T47D (cell line): Measurements from ENCODE around the gene MED8.

Source experiments
- DNase-seq, 2 experiments: peaks; one replicate each; pipeline versions ENCODE4 v3.0.0 to v3.0.0-alpha.2; 2011 to 2012; ENCODE audit warnings: low read depth in 1 of 2, low spot score in 1 of 2
- JUND ChIP-seq: IDR thresholded peaks from 2 replicates; pipeline ENCODE4 v1.6.1; 2012; ENCODE audit warnings: low read depth
- in situ Hi-C: cut with HindIII; loops from 2 replicates; pipeline ENCODE4 v1.10.0; 2016; ENCODE audit warnings: low sequenced_read_pairs, low pct_unique_long_range_greater_than_20kb

MED8 gene

DNA sequence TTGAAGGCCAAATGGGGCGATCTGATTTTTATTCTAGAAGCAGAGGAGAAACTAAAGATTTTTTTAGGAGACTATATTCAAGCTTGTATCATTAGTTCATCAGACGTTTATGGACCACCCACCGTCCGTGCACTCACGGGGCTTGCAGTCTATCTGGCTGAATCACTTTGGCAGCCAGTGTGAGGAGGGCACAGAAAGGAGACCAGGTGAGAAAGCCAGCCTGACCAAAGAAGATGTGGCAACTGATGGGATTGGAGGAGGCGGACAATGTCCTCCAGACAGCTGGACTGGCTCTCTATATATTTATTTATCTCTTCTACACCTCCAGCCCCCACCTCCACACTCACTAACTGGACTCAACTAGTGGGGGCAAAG lies 21.0 kb downstream of the MED8 start:
- TF ChIP-seq JUND, result no peak
- in situ Hi-C loops, result no loop called here
- no peak for DNase-seq

GRCh38 chr1:43367904-43368645 lies 21.5 kb downstream of the MED8 start, which contains the start of gene ELOVL1:
Gene ELOVL1 (minus strand): TSS chr1:43368011. CDS start chr1:43365609, 2,402 bp downstream.
- in situ Hi-C loops, result no loop called here
- no peak for TF ChIP-seq JUND
- peak; percentile 65 to 91 for DNase-seq

- in situ Hi-C loops, result no loop called here
- peak; percentile 21 to 81 for DNase-seq
- no peak for TF ChIP-seq JUND
These were observed 22.3 kb downstream of the MED8 start for GRCh38 chr1:43367026-43367903.

DNA sequence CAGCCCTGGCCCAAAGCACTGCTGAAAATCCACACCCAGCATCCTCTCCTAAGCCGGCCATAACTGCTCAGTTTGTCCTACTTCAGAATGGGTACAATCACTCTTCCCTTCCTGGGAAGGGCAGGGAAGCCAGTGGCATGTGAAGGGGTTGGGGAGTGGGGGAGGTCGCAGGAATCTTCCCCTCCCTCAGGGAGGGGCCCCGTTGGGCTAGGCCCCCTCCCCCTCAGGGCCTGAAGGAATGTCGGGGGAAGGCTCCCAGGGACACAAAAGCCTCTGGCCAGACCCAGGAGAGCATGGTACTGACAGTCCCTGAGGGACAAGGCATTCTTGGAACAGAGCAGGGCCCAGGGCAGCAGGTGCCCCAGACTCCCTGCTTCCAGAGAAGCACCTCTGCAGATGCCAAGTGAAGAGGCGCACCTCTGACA lies 23.0 kb downstream of the MED8 start:
- TF ChIP-seq JUND, result no peak
- peak in 1 of 2 experiments; percentile 32 for DNase-seq
- in situ Hi-C loops, result no loop called here

DNA sequence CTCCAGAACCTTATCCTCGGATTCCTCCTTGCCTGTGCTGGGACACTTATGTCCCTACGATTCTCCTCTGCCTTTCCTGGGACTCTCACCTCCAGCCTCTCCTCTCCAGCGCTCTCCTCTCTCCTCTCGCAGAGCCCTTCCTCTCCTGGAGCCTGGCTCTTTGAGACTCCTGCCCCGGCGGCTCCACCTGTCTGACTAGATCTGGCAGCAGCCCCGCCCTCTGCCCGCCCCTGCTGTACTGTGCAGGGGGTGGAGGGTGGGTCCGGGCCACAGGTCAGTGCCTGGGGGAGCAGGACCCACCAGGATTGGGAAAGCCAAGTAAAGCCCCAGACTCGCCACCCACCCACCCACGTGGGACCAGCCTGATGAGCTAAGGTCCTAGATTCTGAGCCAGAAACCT lies 23.4 kb downstream of the MED8 start:
- in situ Hi-C loops, result no loop called here
- DNase-seq, result peak; percentile 47 to 84
- TF ChIP-seq JUND, result no peak

DNA sequence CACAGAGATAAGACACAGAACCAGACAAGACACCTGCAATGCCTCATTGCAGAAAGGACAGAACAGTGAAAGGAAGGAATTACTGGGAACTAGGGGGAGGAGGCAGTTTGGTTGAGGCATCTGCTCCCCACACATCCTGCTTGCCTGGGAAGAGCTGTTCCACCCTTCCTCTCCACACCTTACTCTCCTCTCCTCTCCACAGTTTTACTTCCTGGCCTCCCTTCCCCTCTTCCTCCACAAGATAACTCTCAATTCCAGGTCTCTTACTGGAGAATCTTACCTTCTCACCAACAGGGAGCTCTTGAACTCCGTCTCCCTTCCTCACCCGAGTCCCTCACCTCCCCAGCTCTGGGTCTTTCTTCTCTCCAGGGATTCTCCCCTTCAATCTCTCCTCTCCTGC lies 23.9 kb downstream of the MED8 start:
- no peak for TF ChIP-seq JUND
- in situ Hi-C loops, result no loop called here
- DNase-seq, result no peak

GRCh38 chr1:43363935-43364525 lies 25.6 kb downstream of the MED8 start:
- no peak for TF ChIP-seq JUND
- no peak for DNase-seq
- in situ Hi-C loops, result no loop called here

GRCh38 chr1:43363283-43363934 lies 26.2 kb downstream of the MED8 start:
- in situ Hi-C loops, result no loop called here
- peak in 1 of 2 experiments; percentile 31 for DNase-seq
- TF ChIP-seq JUND, result no peak

GRCh38 chr1:43360616-43361015 lies 29.0 kb downstream of the MED8 start:
- TF ChIP-seq JUND, result no peak
- in situ Hi-C loops, result no loop called here

GRCh38 chr1:43359696-43360095 lies 29.9 kb downstream of the MED8 start:
- DNase-seq, result no peak
- in situ Hi-C loops, result no loop called here
- TF ChIP-seq JUND, result no peak

More at GRCh38 chr1:43360616-43361015, 29.0 kb downstream of the MED8 start:
- no peak for DNase-seq

- no peak for TF ChIP-seq JUND
- DNase-seq, result peak; percentile 73 to 97
- in situ Hi-C loops, result no loop called here
These were observed 30.6 kb downstream of the MED8 start, which contains the start of gene CDC20 for GRCh38 chr1:43358746-43359693. Gene CDC20 (plus strand): TSS chr1:43358981. CDS start chr1:43359216, 235 bp downstream.
